ELF-1 (cell line): ENCODE data around the gene JPT2.
A peak's percentile ranks its signal among the peaks of the same experiment; 100 is the strongest.
"Not testable (repeated sequence)": the region's sequence is repeated elsewhere in the genome, so short reads cannot be mapped to it uniquely, and the experiment has no call there.

Experiments
- DNase-seq: peaks from one replicate; pipeline ENCODE4 v3.0.0-alpha.2; 2016; ENCODE audit warnings: low read depth, low spot score

JPT2 gene

GRCh38 chr16:1707193-1707790, 29.2 kb downstream of the JPT2 start:
- peak; percentile 51 for DNase-seq

GRCh38 chr16:1708083-1708767, 30.1 kb downstream of the JPT2 start:
- no peak for DNase-seq

- DNase-seq: no peak
Observed at GRCh38 chr16:1708768-1709180, 30.7 kb downstream of the JPT2 start.

GRCh38 chr16:1709356-1709755, 31.3 kb downstream of the JPT2 start:
- no peak for DNase-seq

DNA sequence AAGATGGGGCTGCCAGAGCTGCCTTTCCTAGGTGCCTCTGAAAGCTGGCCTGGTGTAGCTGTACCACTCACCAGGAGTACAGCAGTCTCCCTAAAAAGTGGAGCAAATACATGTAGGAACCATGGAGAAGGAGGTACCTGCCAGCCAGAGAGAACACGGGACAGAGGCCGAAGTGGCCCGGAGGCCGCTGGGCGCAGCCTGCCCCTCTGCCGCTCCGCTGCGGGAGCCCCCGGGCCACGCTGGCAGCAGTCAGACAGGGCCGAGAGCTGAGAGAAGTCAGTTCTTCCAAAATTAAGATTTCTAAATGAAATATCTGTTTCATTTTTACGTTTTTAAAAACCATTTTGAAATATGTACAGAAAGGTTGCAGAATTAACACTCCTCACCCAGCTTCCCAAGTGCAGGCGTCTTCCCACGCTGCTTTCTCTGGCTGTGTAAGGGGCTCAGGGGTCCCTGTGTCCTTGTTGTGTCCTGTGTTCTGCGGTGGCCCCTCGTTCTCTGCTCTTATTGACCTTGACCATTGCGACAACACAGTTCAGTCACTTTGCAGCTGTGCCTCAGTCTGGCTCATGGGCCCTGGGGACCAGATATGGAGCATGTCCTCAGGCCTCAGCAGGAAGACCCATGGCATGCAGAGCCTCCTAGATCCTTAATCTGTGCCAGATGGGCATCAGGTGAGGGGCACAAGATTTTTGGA, 32.9 kb downstream of the JPT2 start:
- no peak for DNase-seq

GRCh38 chr16:1712791-1713261, 34.7 kb downstream of the JPT2 start:
- DNase-seq: no peak

- DNase-seq: no peak
Observed at GRCh38 chr16:1713331-1713730, 35.3 kb downstream of the JPT2 start.

DNA sequence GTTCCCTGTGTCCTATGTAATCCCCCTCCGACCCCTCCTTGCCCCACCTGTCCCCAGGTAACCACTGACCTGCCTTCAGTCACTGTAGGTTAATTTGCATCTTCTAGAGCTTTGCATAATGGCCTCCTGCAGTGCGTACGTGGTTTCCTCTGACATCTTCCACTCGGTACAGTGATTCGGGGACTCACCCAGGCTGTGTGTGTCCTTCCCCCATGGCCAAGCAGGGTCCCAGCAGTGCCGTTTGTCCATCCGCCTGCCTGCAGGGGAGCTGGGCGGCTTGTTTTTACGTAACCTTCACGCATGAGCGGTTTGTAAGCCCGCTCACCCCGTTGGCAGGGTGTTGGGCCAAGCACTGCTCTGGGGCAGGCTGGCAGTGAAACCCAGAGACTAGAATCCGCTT, 35.9 kb downstream of the JPT2 start:
- DNase-seq: no peak

DNA sequence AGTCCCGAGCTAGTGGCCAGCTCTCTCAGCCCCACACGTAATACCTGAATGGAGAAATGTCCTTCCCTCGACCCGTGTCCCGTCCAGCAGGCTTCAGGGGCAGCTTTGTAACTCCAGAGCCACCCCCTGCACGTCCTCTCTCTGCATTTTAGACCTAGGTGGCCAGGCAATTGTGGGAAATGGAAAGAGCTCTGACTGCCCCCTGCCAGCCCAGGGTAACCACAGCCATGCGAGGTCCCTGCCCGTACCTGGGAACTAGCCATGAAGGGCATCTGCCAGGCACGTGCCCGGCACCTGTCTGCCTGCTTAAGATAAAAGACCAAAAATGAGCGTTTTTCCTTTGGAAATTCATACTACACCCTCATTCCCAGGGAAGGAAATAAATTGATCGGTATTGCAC, 37.1 kb downstream of the JPT2 start:
- no peak for DNase-seq

- DNase-seq: not testable (repeated sequence)
Observed at GRCh38 chr16:1718236-1718635, 40.2 kb downstream of the JPT2 start.

DNA sequence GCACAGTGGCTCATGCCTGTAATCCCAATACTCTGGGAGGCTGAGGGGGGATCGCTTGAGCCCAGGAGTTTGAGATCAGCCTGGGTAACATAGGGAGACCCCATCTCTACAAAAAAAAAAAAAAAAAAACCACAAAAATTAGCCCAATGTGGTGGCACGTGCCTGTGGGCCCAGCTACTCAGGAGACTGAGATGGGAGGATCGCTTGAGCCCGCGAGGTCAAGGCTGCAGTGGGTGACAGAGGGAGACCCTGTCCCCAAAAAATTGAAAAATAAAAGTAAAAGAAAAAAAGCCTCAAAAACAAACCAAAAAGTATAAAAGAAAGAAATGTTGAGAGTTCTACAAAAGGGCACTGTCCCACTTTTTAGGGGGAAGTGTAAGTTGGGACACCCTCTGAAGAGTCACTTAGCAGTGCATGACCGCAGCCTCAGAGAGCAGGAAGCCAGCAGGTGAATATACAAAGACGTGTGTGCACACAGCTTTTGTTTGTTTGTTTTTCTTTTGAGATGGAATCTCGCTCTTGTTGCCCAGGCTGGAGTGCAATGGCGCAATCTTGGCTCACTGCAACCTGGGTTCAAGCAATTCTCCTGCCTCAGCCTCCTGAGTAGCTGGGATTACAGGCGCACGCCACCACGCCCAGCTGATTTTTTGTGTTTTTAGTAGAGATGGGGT, 41.6 kb downstream of the JPT2 start:
- DNase-seq: not testable (repeated sequence)

DNA sequence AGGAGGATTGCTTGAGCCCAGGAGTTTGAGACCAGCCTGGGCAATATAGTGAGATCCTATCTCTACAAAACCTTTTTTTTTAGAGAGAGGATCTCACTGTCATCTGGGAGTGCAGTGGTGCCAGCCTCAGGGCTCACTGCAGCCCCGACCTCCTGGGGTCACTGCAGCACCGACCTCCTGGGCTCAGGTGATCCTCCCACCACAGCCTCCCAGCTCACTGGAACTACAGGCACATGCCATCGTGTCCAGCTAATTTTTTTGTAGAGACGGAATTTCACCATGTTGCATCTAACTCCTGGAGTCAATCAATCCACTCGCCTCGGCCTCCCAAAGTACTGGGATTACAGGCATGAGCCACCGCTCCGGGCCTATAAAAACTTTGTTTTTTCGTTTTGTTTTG, 43.3 kb downstream of the JPT2 start:
- DNase-seq: no peak

- DNase-seq: peak; percentile 54
Observed at GRCh38 chr16:1723450-1724147, 45.5 kb downstream of the JPT2 start.

- DNase-seq: no peak
Observed at GRCh38 chr16:1724491-1724890, 46.4 kb downstream of the JPT2 start.

DNA sequence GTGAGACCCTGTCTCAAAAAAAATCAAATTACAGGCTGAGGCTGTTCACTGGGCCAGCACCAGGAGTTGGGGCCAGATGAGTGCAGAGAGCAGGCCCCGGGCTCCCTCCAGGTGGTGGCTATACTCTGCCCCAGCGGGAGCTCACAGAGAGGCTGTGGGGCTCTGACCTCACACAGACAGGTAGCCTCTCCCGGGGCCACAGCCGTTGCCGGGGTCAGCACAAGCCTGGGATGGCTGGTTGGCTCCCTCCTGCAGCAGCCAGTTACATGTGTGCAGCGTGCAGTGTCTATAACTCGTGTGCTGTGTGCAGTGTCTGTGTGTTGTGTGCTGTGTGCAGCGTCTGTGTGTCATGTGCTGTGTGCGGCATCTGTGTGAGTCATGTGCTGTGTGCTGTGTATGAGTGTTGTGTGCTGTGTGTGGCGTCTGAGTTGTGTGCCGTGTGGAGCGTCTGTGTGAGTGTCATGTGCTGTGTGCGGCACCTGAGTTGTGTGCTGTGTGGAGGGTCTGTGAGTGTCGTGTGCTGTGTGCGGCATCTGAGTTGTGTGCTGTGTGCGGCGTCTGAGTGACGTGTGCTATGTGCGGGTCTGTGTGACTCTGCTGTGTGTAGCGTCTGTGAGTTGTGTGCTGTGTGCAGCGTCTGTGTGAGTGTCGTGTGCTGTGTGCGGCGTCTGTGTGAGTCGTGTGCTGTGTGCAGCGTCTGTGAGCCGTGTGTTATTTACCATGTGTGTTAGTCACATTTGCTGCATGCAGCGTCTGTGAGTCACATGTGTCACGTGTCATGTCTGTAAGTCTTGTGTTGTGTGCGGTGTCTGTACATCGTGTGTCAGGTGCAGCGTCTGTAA, 48.8 kb downstream of the JPT2 start:
- DNase-seq: no peak

- no peak for DNase-seq
Observed at GRCh38 chr16:1727651-1728624, 49.9 kb downstream of the JPT2 start.

DNA sequence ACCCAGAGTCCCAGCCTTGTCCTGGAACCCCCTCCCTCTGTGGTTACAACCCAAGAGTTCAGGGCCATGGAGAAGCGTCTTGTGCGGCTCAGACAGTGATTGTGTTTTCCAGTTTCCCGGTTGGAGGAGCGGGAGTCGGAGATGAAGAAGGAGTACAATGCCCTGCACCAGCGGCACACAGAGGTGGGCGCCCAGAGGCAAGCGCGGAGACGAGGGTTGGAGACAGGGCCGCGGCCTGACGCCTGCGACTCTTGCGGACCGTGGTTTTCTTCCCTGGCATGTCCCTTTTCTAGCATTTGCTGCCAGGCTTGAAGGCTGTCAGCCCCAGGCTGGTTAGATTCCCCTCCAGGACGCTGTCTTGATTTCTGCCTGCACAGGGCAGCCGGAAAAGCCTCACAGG, 50.9 kb downstream of the JPT2 start:
- DNase-seq: no peak

- DNase-seq: no peak
Observed at GRCh38 chr16:1729445-1729844, 51.4 kb downstream of the JPT2 start.

- DNase-seq: no peak
Observed at GRCh38 chr16:1731073-1731472, 53.0 kb downstream of the JPT2 start.

GRCh38 chr16:1731603-1732002, 53.5 kb downstream of the JPT2 start:
- DNase-seq: no peak
